HG02798 (cell line): Measurements from ENCODE around the gene MAFB.
A peak's percentile ranks its signal among the peaks of the same experiment; 100 is the strongest.
"Not testable (repeated sequence)": the region's sequence is repeated elsewhere in the genome, so short reads cannot be mapped to it uniquely, and the experiment has no call there.

Experiments
- ATAC-seq: cut with Tn5 transposase; IDR thresholded peaks from one replicate; pipeline ENCODE4 v1.9.1; 2021; ENCODE audit warnings: mild to moderate bottlenecking; ENCODE audit not compliant: unreplicated experiment, poor library complexity

MAFB gene

GRCh38 chr20:40689100-40689942, at the start of gene MAFB:
Gene MAFB (minus strand): TSS chr20:40689236. CDS start chr20:40688850, 386 bp downstream.
- ATAC-seq, result peak; percentile 65

- ATAC-seq, result not testable (repeated sequence)
These were observed 47.4 kb upstream of the MAFB start for GRCh38 chr20:40736468-40736867.

GRCh38 chr20:40728996-40729395, 40.0 kb upstream of the MAFB start:
- ATAC-seq, result no peak

GRCh38 chr20:40728470-40728869, 39.4 kb upstream of the MAFB start:
- ATAC-seq, result no peak

GRCh38 chr20:40727960-40728359, 38.9 kb upstream of the MAFB start:
- no peak for ATAC-seq

- no peak for ATAC-seq
These were observed 37.7 kb upstream of the MAFB start for GRCh38 chr20:40726776-40727175.

- ATAC-seq, result no peak
These were observed 35.5 kb upstream of the MAFB start for GRCh38 chr20:40724566-40724965.

- ATAC-seq, result no peak
These were observed 31.8 kb upstream of the MAFB start for GRCh38 chr20:40720826-40721225.

- no peak for ATAC-seq
These were observed 31.1 kb upstream of the MAFB start for GRCh38 chr20:40720099-40720498.

GRCh38 chr20:40718982-40719729, 30.1 kb upstream of the MAFB start:
- ATAC-seq, result no peak

- no peak for ATAC-seq
These were observed 29.4 kb upstream of the MAFB start for GRCh38 chr20:40718214-40718977.

- ATAC-seq, result no peak
These were observed 28.4 kb upstream of the MAFB start for GRCh38 chr20:40717343-40717865.

GRCh38 chr20:40715491-40715890, 26.5 kb upstream of the MAFB start:
- no peak for ATAC-seq

GRCh38 chr20:40714916-40715315, 25.9 kb upstream of the MAFB start:
- no peak for ATAC-seq

GRCh38 chr20:40714109-40714508, 25.1 kb upstream of the MAFB start:
- no peak for ATAC-seq

- no peak for ATAC-seq
These were observed 24.5 kb upstream of the MAFB start for GRCh38 chr20:40713508-40713907.

GRCh38 chr20:40711079-40711478, 22.0 kb upstream of the MAFB start:
- no peak for ATAC-seq

GRCh38 chr20:40710603-40711002, 21.6 kb upstream of the MAFB start:
- ATAC-seq, result no peak

- no peak for ATAC-seq
These were observed 18.0 kb upstream of the MAFB start for GRCh38 chr20:40706977-40707582.

GRCh38 chr20:40705413-40705812, 16.4 kb upstream of the MAFB start:
- no peak for ATAC-seq
